ENCODE results near the gene TENT5C.

TENT5C gene

GRCh38 chr1:117660271-117660965 lies 54.6 kb downstream of the TENT5C start:
- DNase-seq = no peak
- in situ Hi-C loops (cut with HindIII; ENCODE audit: low pct_ligation_motif_present, low pct_unique_long_range_greater_than_20kb, low sequenced_read_pairs) = no loop called here

GRCh38 chr1:117661027-117661426 lies 55.2 kb downstream of the TENT5C start:
- in situ Hi-C loops (cut with HindIII; ENCODE audit: low pct_ligation_motif_present, low pct_unique_long_range_greater_than_20kb, low sequenced_read_pairs) = no loop called here
- no peak for DNase-seq

GRCh38 chr1:117662667-117663066 lies 56.8 kb downstream of the TENT5C start:
- no peak for DNase-seq
- in situ Hi-C loops (cut with HindIII; ENCODE audit: low pct_ligation_motif_present, low pct_unique_long_range_greater_than_20kb, low sequenced_read_pairs) = no loop called here

GRCh38 chr1:117663156-117663902 lies 57.5 kb downstream of the TENT5C start:
- DNase-seq = no peak
- in situ Hi-C loops (cut with HindIII; ENCODE audit: low pct_ligation_motif_present, low pct_unique_long_range_greater_than_20kb, low sequenced_read_pairs) = no loop called here

DNA sequence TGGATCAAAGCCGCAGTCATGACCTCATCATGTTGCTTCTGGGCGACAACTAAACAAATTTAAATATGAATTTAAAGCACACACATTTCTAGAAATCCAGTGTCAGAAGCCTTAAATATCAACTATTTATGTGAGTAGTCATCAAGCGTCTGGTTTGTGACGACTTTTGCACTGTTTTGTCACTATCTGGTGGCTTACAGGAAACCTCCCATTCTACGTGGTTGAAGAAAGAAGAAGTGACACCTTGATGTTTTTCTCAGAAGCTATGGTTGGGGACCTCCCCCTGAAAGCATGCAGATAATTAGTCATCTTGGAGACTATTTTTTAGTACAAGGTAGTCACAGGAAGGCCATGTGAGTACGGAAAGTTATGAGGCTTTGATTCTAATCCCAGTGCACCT lies 58.5 kb downstream of the TENT5C start:
- in situ Hi-C loops (cut with HindIII; ENCODE audit: low pct_ligation_motif_present, low pct_unique_long_range_greater_than_20kb, low sequenced_read_pairs) = no loop called here
- no peak for DNase-seq

DNA sequence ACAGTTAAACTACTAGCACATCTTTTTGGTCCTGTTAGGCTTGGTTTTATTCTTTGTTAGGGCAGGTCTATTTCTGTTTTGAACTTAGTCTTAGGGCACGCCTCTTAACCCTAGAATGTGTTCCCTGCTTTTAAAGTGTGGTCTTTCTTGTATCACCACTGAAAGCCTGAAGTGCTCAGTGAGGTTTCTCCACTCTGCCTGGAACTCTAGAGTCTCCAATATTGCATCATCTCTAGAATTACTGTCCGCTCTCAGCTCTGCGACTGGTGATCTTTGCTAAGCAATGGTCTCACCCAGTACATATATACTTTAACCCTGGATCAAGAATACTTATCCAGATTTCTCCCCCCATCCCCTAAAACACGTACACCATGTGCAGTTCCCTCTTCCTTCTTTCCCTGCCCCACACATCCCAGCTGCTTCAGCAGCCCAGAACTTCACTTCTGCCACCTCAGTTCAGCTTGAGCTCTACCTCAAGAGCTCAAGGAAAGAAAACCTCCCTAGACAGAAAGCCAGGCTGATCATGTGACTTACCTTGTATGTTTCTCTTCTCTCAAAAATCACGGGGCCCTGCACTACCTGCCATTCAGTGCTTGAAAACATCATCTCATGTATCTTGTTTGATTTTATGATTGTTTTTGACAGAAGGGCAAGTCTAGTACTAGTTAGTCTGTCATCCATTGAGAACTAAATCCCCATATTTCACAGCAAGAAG lies 59.9 kb downstream of the TENT5C start:
- in situ Hi-C loops (cut with HindIII; ENCODE audit: low pct_ligation_motif_present, low pct_unique_long_range_greater_than_20kb, low sequenced_read_pairs) = no loop called here
- DNase-seq = no peak

GRCh38 chr1:117669572-117669971 lies 63.7 kb downstream of the TENT5C start:
- no peak for DNase-seq
- in situ Hi-C loops (cut with HindIII; ENCODE audit: low pct_ligation_motif_present, low pct_unique_long_range_greater_than_20kb, low sequenced_read_pairs) = no loop called here

DNA sequence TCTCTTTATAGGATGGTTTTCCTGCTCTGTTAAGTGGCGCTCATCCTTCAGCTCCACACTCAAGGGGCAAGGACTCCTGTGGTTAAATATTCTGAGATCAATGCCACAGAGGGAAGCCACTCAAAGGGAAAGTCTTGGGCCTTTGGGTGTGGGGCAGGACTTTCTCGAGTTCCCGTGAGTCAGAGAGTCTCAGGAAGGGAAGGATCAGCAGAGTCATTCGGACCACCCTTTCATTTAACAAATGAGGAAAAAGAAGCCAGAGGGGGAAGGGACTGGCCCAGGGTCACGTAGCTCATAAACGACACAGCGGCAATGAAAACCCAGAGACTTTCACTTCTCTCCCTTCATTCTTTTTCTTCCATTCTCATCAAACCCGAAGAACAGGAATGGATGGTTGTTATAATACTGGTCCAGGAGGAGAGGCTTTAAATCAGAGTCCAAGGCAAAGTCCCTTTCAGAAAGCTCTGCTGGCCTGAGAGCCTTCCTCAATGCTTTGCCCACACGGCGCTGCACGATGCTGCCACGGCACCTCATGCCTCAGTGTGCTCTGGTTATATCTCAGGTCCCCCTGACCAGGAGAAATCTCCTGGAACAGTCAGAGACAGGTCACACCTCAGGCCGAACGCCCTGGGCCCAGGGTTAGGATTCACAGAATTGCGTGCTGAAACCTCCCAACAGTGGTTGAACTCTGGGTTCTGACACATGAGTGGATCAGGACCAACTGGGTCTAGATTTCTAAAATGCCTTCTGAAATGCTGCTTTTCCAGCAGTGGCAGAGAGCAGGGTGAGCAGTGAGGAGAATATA lies 65.3 kb downstream of the TENT5C start:
- DNase-seq = no peak
- in situ Hi-C loops (cut with HindIII; ENCODE audit: low pct_ligation_motif_present, low pct_unique_long_range_greater_than_20kb, low sequenced_read_pairs) = no loop called here

DNA sequence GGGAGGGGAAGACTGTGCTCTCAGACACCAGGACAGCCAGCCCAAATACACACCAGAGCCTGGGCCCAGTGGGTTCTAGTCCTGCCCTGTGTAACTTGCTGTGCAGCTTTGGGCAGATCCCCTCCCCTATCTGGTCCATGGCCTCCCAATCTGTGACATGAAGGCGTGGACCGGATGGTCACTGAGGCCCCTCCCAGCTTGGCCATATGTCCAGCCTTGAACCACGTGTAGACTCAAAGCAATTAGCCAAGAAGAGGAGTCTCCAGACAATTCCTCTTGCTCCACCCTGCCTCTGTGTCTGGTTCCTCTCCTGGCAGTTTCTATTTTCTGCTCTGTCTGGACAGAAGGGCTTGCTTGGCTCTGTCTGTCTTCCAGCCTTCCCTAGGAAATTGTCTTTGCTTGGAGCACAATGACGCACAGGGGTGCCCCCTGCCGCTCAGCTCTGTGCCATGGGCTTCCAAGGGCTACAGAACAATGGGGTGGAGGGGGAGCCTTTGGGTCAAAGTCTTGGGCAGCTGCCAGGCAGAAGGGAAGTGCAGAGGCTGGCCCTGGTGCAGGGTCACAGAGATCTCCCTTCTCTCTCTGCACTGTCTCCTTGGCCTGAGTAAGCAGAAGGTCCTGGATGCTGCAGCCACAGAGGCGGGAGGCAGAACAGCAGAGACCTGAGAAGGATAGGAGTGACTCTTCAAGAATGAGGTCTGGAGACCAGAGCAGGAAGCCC lies 66.1 kb downstream of the TENT5C start:
- in situ Hi-C loops (cut with HindIII; ENCODE audit: low pct_ligation_motif_present, low pct_unique_long_range_greater_than_20kb, low sequenced_read_pairs) = no loop called here
- no peak for DNase-seq

DNA sequence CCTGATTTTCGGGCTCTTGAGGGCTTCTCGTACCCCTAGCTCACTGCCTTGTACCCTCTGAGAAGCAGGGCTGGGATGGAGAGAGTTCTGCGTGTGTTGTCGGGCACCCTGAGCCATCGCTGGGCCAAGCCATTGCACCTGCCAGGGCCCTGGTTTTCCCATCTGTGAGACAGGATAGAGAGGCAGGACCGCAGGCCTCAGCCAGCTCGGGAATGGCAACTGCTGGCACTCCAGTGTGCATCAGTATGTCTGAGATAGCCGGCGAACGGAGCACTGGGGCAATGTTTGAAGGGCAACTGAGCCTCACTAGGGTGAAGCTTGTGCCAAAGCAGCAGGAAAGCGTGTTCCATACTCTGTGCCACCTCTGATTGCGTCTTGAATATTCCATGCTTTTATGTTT lies 66.9 kb downstream of the TENT5C start:
- DNase-seq = no peak
- in situ Hi-C loops (cut with HindIII; ENCODE audit: low pct_ligation_motif_present, low pct_unique_long_range_greater_than_20kb, low sequenced_read_pairs) = no loop called here

DNA sequence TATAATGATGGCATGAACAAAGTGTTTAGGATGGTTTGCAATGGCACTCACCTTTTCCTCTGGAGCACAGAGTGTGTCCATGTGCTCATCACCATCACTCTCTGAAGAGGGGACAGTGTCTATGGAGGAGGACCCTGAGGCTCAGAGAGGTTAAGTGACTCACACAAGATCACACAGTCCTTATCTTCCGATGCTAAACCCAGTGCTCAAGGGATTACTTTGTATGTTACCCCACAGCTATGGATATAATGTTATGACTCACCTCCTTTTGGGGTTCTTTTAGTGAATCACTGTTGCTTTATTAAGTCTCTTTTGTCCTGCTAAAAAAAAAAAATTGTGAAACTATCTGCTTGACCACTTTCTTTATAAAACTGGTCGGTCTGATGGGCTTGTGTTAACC lies 67.6 kb downstream of the TENT5C start:
- no peak for DNase-seq
- in situ Hi-C loops (cut with HindIII; ENCODE audit: low pct_ligation_motif_present, low pct_unique_long_range_greater_than_20kb, low sequenced_read_pairs) = no loop called here

DNA sequence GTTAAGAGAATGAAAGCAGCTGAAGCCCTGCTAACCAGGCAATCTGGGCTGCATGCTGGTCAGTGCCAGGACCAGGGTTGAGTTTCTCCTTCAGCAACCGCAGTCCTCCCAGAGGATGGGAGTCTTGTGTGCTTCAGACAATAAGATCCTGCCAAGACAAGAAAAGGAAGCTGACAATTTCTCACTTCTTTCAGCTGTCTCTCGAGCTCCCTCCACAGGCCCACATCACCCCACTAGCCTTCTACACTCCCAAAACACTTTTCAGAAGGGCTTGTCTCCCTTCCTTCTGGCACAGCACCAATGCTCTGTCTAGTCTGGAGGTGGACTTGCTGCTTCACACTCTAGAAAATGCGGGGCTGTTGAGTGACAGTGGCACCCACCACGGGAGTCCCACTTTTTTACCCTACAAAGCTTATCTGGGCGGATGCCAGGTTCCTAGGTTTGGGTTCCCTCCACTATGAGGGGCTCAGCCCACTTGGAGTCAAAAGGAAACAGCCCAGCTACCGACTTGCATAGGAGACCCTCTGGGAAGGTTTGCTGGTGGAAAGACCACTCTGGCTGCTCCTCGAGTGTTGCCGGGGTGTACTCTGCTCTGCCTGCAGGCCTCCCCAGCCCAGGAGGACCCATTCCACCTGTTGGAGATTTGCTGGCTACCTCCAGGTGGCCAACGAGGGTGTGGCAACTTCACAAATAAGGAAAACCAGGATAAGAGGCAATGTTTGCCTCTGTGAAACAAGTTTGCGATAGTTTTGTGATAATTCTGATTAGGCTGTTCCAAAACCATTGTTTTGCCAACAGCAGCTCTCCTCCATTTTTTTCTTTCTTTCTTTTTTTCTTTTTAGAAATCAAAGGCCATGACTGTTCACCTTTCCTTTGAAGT lies 68.9 kb downstream of the TENT5C start:
- in situ Hi-C loops (cut with HindIII; ENCODE audit: low pct_ligation_motif_present, low pct_unique_long_range_greater_than_20kb, low sequenced_read_pairs) = no loop called here
- no peak for DNase-seq

DNA sequence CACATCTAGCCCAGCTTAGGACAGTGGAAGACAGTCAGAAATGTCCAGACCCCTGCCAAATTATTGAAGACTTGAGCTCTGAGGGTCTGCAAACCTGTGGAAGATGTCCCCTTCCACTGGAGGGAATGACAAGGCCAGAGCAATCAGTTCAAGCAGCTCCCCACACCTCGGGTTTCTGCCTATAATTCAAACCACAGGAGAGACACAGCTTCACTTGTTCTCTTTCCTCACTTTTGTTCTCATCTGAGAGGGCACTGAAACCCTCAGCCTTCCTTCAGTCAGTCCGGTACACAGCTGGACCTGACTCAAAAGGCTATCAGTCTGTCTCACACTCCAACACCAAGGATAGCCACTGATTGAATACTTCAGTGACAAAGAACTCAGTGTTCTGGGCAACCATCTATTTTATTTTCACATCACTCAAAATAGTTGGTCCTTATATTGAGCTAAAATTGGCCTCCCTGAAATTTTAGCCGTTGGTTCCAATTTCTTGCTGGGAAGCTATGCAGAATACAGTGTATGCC lies 70.1 kb downstream of the TENT5C start:
- in situ Hi-C loops (cut with HindIII; ENCODE audit: low pct_ligation_motif_present, low pct_unique_long_range_greater_than_20kb, low sequenced_read_pairs) = no loop called here
- DNase-seq = no peak

GRCh38 chr1:117676615-117677130 lies 70.8 kb downstream of the TENT5C start:
- in situ Hi-C loops (cut with HindIII; ENCODE audit: low pct_ligation_motif_present, low pct_unique_long_range_greater_than_20kb, low sequenced_read_pairs) = no loop called here
- no peak for DNase-seq

All from ACHN (cell line).